Gastrocnemius medialis (tissue), 4 donors: ENCODE results near the gene FBXO38. TPM values are rescaled to one million over a fixed set of nuclear protein-coding genes. Genes with fewer than 3 reads are reported as not detected.
A peak's percentile ranks its signal among the peaks of the same experiment; 100 is the strongest.

ENCODE experiments used
- ATAC-seq, 2 donors: fragments of 150-250 bp; one replicate each; pipeline ENCODE4 v1.9.1; 2016
- DNase-seq, 2 donors: peaks; one replicate each; pipeline ENCODE4 v3.0.0-alpha.2; 2019
- H3K27ac ChIP-seq, 4 donors: fragments of 200-600 bp; sonication (generic); 1 replicate in 1 of 4; 2 replicates in 3 of 4; pipeline ENCODE4 v1.5.1; 2016 to 2018; ENCODE audit warnings: mild to moderate bottlenecking in 2 of 4, moderate library complexity in 1 of 4
- H3K27me3 ChIP-seq, 3 donors: fragments of 200-600 bp; sonication (generic) in 2 of 3; 1 replicate in 1 of 3; 2 replicates in 2 of 3; pipeline versions ENCODE4 v1.5.1 to v1.6.0; 2016 to 2019; ENCODE audit warnings: mild to moderate bottlenecking in 1 of 3, moderate library complexity in 1 of 3
- H3K36me3 ChIP-seq, 2 donors: fragments of 200-600 bp; sonication (generic) in 1 of 2; one replicate each; pipeline ENCODE4 v1.5.1; 2017 to 2018
- H3K4me1 ChIP-seq, 2 donors: fragments of 200-600 bp; sonication (generic) in 1 of 2; one replicate each; pipeline ENCODE4 v1.5.1; 2016 to 2017; ENCODE audit warnings: mild to moderate bottlenecking in 2 of 2
- H3K4me3 ChIP-seq, 4 donors: fragments of 200-600 bp; sonication (generic) in 3 of 4; 1 replicate in 1 of 4; 2 replicates in 3 of 4; pipeline ENCODE4 v1.5.1; 2016 to 2019; ENCODE audit warnings: mild to moderate bottlenecking in 2 of 4
- H3K9me3 ChIP-seq, 3 donors: fragments of 200-600 bp; sonication (generic) in 2 of 3; 1 replicate in 1 of 3; 2 replicates in 2 of 3; pipeline ENCODE4 v1.5.1; 2016 to 2019
- CTCF ChIP-seq, 5 experiments: fragments of 450-650 bp in 3 of 5; fragments of 200-600 bp in 2 of 5; sonication (generic) in 2 of 5; IDR thresholded peaks in 4 of 5; conservative IDR thresholded peaks in 1 of 5; 1 replicate in 4 of 5; 2 replicates in 1 of 5; pipeline ENCODE4 v1.5.1; 2016 to 2019; ENCODE audit warnings: antibody characterized with exemption in 5 of 5, mild to moderate bottlenecking in 3 of 5, moderate library complexity in 3 of 5
- POLR2A ChIP-seq, 2 donors: fragments of 450-650 bp; IDR thresholded peaks; one replicate each; pipeline ENCODE4 v1.6.1; 2017; ENCODE audit warnings: antibody characterized with exemption in 2 of 2, mild to moderate bottlenecking in 2 of 2, moderate library complexity in 2 of 2
- in situ Hi-C, 4 donors: fragments of 200-750 bp; cut with MboI; loops; one replicate each; pipeline versions ENCODE4 v1.15.0 to v1.8.0; 2017; ENCODE audit warnings: low sequenced_read_pairs in 4 of 4
- intact Hi-C: fragments of 100-400 bp; cut with DNase I; formaldehyde crosslinking; loops from one replicate; pipeline ENCODE4 v1.15.1; 2023; ENCODE audit warnings: low total_unique reads
- total RNA-seq, 4 donors: library from RNA; depleted of rRNA; stranded (reverse); fragments of >200 nt; gene quantifications; one replicate each; pipeline versions ENCODE4 v1.1.0 to v1.2.3, GENCODE V29; 2016

FBXO38 gene
- total RNA-seq, 4 donors from 2014 or later, result 31.1 to 49.6 (median 34.1) TPM

GRCh38 chr5:148412124-148412523 lies 28.4 kb downstream of the FBXO38 start:
- Histone ChIP-seq H3K27me3 (no peaks in the 10 kb centered on the region), H3K4me3 (no peak overlapping the region), H3K27ac (no peak overlapping the region), H3K4me1 (peaks cover 3 to 30% of the 10 kb centered on the region in 2 donors), H3K9me3 (no peaks in the 10 kb centered on the region), H3K36me3 (peaks cover 0 to 73% of the 10 kb centered on the region in 2 donors)
- in situ Hi-C loops, result no loop called here
- ATAC-seq, result no peak
- intact Hi-C loops, result no loop called here
- DNase-seq, result no peak
- TF ChIP-seq POLR2A (IDR thresholded peaks at IDR 0.05) (no peak), CTCF (IDR thresholded peaks at IDR 0.05 in 4 of 5, conservative IDR thresholded peaks at IDR 0.05 in 1 of 5) (no peak)

- intact Hi-C loops (no loop called here), in situ Hi-C loops (no loop called here)
- DNase-seq (peak; percentile 30 to 65), ATAC-seq (peak; percentile 95 to 98)
- H3K4me3 ChIP-seq, result no peak overlapping the region
- TF ChIP-seq POLR2A (IDR thresholded peaks at IDR 0.05) (peak in 1 of 2 donors; percentile 40), CTCF (IDR thresholded peaks at IDR 0.05 in 4 of 5, conservative IDR thresholded peaks at IDR 0.05 in 1 of 5) (no peak)
- H3K4me1 ChIP-seq, result peaks cover 3 to 32% of the 10 kb centered on the region in 2 donors
- no peaks in the 10 kb centered on the region for H3K27me3 ChIP-seq
- peak overlapping the region; percentile 70 to 80 (median 78) for H3K27ac ChIP-seq
- peaks cover 0 to 71% of the 10 kb centered on the region in 2 donors for H3K36me3 ChIP-seq
- H3K9me3 ChIP-seq, result no peaks in the 10 kb centered on the region
These were observed 31.1 kb downstream of the FBXO38 start for GRCh38 chr5:148414833-148415232.

- H3K27ac ChIP-seq, result peak overlapping the region; percentile 70 to 80 (median 78)
- H3K4me1 ChIP-seq, result peaks cover 3 to 32% of the 10 kb centered on the region in 2 donors
- intact Hi-C loops, result no loop called here
- H3K27me3 ChIP-seq, result no peaks in the 10 kb centered on the region
- no peaks in the 10 kb centered on the region for H3K9me3 ChIP-seq
- in situ Hi-C loops, result no loop called here
- no peak overlapping the region for H3K4me3 ChIP-seq
- peak in 1 of 2 donors; percentile 33 for ATAC-seq
- peaks cover 0 to 69% of the 10 kb centered on the region in 2 donors for H3K36me3 ChIP-seq
- no peak for DNase-seq
- TF ChIP-seq CTCF (IDR thresholded peaks at IDR 0.05 in 4 of 5, conservative IDR thresholded peaks at IDR 0.05 in 1 of 5) (no peak), POLR2A (IDR thresholded peaks at IDR 0.05) (no peak)
These were observed 32.7 kb downstream of the FBXO38 start for GRCh38 chr5:148416416-148416815.

GRCh38 chr5:148416921-148417320 lies 33.2 kb downstream of the FBXO38 start:
- Histone ChIP-seq H3K27me3 (no peaks in the 10 kb centered on the region), H3K9me3 (no peaks in the 10 kb centered on the region), H3K27ac (peak overlapping the region; percentile 70 to 80 (median 78)), H3K4me1 (peaks cover 3 to 32% of the 10 kb centered on the region in 2 donors), H3K36me3 (peaks cover 0 to 64% of the 10 kb centered on the region in 2 donors), H3K4me3 (no peak overlapping the region)
- DNase-seq, result peak; percentile 14 to 48
- peak; percentile 80 to 81 for ATAC-seq
- in situ Hi-C loops (no loop called here), intact Hi-C loops (no loop called here)
- no peak for TF ChIP-seq CTCF (IDR thresholded peaks at IDR 0.05 in 4 of 5, conservative IDR thresholded peaks at IDR 0.05 in 1 of 5)
- no peak for TF ChIP-seq POLR2A (IDR thresholded peaks at IDR 0.05)

GRCh38 chr5:148418511-148418910 lies 34.8 kb downstream of the FBXO38 start:
- DNase-seq (no peak), ATAC-seq (no peak)
- H3K4me1 ChIP-seq, result peaks cover 3 to 32% of the 10 kb centered on the region in 2 donors
- no peak for TF ChIP-seq POLR2A (IDR thresholded peaks at IDR 0.05)
- no peak for TF ChIP-seq CTCF (IDR thresholded peaks at IDR 0.05 in 4 of 5, conservative IDR thresholded peaks at IDR 0.05 in 1 of 5)
- peak overlapping the region in 2 of 4 donors; percentile 78 for H3K27ac ChIP-seq
- in situ Hi-C loops, result no loop called here
- H3K9me3 ChIP-seq, result no peaks in the 10 kb centered on the region
- H3K4me3 ChIP-seq, result no peak overlapping the region
- no peaks in the 10 kb centered on the region for H3K27me3 ChIP-seq
- H3K36me3 ChIP-seq, result peaks cover 0 to 72% of the 10 kb centered on the region in 2 donors
- intact Hi-C loops, result no loop called here
